RKO (cell line): ENCODE data around the gene PLVAP.
A peak's percentile ranks its signal among the peaks of the same experiment; 100 is the strongest.

Source experiments
- DNase-seq: peaks from one replicate; pipeline ENCODE4 v3.0.0-alpha.2; 2016; ENCODE audit warnings: low spot score

Gene PLVAP

DNA sequence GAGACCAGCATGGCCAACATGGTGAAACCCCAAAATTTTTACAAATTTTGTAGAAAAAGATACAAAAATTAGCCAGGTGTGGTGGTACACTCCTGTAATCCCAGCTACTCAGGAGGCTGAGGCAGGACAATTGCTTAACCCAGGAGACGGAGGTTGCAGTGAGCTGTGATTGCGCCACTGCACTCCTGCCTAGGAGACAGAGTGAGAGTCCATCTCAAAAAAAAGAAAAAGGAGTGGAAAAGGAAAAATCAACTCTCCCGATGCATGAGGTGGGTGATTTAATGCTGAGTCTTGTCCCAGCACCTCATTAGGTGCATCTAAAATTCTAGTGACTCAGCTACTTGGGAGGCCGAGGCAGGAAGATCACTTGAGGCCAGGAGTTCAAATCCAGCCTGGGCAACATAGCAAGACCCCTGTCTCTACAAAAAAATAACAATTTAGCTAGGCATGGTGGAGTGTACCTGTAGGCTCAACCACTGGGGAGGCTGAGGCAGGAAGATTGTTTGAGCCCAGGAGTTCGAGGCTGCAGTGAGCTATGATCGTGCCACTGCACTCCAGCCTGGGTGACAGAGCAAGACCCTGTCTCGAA is 20.0 kb downstream of the PLVAP start:
- DNase-seq = no peak

GRCh38 chr19:17353386-17353785 is 23.8 kb downstream of the PLVAP start:
- DNase-seq = no peak

DNA sequence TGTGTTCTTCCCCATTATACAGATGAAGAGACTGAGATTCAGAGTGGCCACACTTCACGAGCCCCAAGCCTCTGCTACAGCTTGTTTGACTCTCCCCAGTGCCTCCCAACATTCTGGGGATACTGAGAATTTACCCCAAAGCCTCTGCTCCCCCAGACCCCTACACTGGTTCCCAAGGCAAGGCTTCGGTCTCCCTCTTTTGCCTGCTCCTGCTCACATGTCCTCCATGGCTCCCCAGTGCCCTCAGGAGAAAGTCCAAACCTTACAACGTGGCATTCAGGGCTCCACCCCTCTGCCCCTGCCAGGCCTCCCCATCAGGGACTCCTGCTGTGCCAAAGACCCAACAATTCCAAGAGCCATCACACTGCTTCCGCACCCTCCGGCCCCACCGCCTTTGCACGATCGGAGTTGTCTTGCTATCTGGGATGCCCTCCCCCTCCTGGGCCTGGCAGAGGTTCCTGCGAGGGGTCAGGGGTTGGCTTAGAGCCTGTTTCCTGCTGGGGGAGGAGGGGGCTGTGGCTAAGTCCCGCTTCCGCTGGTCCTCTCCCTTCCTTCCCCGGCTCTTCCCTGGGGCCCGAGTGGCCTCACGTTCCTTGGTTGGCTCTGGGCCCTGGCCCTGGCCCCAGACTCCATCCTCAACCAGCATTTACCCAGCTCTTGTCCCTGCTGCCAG is 24.4 kb downstream of the PLVAP start:
- DNase-seq = no peak

DNA sequence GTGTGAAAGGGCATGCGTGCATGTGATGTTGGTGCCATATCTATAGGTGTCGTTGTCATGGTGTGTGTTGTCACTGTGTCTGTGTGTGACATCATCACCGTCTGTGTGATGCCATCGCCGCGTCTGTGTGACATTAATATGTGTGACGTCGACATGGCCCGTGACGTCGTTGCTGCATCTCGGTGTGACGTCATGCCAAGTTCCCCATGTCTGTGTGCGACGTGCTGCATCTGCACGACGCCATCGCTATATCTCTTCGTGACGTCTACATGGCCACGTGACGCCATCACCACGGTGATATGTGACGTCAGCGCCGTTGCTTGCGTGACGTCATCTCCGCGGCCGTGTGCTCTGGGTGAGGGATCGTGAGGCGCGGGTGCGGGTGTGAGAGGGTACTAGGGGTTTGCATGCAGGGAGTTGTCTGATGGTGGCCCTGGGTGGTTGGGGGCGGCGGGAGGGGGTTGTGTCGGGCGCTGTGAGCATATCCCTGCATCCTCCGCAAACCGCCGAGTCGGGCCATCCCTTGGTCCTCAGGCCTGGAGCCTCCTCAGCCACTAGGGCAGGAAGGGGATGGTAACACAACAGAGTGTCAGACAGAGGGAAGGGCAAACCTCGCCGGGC is 25.2 kb downstream of the PLVAP start:
- peak; percentile 38 for DNase-seq

DNA sequence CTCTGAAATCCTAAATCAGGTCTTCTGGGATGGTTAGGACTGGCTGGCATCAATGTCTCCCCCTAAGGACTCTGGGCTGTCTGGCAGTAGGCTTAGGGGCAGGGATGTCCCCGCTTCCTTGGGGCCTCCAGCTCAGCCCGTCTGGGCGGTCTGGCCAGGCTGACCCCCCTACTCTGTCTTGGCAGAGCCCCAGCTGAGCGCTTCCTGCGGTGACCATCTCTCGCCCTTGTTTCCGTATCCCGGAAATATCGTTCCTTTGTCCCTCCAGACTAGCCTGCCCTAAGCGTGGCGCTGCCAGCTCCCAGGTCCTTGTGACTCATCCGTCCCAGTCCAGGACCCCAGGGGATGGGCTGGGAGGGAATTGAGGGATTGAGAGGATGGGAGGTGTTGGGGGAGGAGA is 28.4 kb downstream of the PLVAP start:
- DNase-seq = no peak

DNA sequence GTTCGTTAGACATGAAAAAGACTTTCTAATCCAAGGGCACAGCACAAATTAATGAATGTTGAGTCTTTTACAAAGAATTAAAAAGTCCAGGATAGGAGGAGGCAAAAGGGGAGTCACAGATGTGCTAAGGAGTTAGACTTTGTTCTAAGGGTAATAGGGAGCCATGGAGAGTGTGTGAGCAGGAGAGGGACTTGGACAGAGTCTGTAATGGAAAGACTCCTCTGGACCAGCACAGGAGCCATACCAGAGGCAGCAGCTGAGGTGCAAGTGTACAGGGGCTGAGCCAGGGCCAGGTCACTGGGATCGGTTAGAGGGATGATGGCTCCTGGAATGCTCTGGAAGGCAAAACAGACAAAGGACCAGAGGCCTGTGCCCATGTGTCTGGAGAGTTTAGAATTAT is 29.3 kb downstream of the PLVAP start:
- no peak for DNase-seq

GRCh38 chr19:17347361-17347760 is 29.8 kb downstream of the PLVAP start:
- DNase-seq = no peak

DNA sequence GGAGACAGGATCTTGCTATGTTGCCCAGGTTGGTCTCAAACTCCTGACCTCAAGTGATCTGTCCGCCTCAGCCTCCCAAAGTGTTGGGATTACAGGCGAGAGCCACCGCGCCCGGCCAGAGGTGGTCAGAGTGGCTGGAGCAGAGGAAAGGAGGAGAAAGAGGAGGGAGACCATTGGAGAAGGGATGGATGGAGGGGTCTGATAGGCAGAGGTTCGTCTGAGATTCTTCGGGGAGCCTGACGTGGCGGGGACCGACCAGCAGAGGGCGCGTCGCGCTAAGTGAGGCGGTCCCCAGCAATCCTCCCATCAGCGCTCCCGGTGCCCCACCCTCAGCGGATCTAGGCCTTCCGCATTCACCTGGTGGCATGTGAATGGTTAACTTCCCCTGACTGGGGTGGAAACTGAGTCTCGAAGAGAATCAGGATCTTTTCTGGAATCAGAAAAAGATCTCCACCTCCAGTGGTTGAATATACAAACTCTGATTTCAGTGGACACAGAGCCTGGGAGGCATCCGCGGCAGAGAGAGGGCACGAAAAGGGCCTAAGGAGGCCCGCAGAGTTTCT is 31.0 kb downstream of the PLVAP start:
- peak; percentile 76 for DNase-seq

DNA sequence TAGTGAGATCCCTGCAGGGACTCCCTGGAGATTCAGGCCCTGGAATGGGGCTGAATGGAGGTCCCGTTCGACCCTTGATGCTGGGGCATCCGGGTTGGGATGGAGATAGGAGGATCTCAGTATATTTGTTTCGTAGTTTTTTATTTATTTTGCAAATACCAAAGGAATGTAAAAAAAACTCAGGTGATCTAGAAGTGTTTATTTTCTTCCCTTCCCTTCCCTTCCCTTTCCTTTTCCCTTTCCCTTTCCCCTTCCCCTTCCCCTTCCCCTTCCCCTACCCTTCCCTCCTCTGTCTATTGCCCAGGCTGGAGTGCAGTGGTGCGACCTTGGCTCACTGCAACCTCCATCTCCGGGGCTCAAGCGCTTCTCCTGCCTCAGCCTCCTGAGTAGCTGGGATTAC is 35.3 kb downstream of the PLVAP start:
- no peak for DNase-seq

- DNase-seq = no peak
Measured at GRCh38 chr19:17341386-17341785, 35.8 kb downstream of the PLVAP start.

DNA sequence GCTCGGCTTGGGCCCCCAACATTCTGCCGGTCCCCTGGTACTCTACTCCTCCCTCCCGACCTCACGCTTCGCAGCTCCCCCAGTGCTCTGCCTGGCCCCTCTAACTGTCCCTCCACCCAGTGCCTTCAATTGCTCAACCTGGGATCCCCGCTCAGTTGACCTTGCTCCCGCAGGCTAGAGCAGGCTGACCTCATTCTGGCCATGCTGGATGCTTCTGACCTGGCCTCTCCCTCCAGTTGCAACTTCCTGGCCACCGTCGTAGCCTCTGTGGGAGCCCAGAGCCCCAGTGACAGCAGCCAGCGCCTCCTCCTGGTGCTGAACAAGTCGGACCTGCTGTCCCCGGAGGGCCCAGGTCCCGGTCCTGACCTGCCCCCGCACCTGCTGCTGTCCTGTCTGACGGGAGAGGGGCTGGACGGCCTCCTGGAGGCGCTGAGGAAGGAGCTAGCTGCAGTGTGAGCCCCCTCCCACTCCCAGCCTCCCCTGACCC is 36.2 kb downstream of the PLVAP start:
- DNase-seq = no peak

DNA sequence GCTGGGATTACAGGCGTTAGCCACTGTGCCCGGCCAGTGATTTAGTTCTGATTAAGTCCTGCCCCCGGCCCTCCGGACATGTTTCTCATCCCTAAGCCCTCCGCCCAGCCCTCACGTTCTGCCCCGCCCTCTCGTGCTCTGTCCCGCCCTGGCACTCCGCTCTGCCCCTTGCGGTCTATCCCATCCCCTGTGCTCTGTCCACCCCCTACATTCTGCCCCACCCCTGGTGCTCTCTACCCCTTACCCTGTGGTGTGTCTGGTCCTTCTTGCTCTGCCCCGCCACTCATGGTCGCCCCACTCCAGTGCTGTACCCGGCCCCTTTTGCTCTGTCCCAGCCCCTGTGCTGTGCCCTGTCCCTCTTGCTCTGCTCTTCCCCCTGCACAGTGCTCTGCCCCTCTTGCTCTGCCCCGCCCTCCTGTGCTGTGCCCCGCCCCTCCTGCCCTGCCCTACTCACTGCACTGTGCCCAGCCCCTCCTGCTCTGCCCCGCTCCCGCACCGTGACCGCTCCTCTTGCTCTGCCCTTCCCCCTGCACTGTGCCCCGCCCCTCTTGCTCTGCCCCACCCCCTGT is 36.8 kb downstream of the PLVAP start:
- DNase-seq = peak; percentile 46

DNA sequence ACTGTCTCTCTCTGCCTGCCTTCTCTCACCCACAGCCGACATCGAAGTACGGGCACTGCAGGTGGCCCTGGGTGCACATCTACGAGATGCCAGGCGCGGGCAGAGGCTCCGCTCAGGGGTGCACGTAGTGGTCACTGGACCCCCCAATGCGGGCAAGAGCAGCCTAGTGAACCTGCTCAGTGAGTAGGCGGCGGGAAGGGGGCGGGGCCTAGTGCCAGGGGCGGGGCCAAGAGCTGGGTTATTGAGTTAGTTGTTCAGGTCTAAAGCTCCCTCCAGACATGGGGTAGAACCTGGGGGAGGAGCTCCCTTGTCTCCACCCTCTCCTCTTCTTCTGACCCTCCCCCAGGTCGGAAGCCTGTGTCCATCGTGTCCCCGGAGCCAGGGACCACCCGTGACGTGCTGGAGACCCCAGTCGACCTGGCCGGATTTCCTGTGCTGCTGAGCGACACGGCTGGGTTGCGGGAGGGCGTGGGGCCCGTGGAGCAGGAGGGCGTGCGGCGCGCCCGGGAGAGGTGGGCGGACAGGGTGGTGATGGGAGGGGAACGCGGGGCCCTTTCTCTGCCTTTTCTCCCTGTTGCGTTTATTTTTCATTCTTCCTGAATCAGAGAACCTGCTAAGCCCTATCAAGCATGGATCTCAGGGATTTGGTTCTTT is 37.9 kb downstream of the PLVAP start:
- peak; percentile 41 for DNase-seq

DNA sequence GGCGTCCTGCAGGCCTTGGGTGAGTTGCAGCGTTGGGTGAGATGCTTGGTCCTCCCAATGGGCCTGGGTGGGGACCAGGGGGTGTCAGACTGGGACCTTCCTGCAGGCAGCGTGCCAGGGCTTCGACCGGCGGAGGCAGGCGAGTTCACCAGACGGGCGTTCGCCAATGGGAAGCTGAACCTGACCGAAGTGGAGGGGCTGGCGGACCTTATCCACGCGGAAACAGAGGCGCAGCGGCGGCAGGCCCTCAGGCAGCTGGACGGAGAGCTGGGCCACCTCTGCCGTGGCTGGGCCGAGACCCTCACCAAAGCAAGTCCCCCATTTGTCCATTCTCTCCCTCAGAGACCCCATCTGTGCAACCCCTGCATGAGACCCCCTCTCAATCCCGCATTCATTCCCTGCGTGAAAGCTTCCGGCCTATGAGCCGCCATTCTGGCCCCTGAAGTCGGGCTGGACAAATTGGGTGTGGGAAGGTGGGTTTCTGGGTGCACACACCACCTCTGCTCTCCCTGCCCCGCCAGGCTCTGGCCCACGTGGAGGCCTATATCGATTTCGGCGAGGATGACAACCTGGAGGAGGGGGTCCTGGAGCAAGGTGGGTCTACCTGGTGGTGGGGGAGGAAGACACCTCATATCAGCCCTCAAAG is 38.6 kb downstream of the PLVAP start:
- DNase-seq = no peak

GRCh38 chr19:17337675-17338432 is 39.3 kb downstream of the PLVAP start:
- DNase-seq = peak; percentile 81

GRCh38 chr19:17336872-17337674 is 40.1 kb downstream of the PLVAP start, which contains the start of gene GTPBP3:
GTPBP3 (plus strand) TSS chr19:17337553; CDS start chr19:17337612, 59 bp downstream.
- peak; percentile 100 for DNase-seq

DNA sequence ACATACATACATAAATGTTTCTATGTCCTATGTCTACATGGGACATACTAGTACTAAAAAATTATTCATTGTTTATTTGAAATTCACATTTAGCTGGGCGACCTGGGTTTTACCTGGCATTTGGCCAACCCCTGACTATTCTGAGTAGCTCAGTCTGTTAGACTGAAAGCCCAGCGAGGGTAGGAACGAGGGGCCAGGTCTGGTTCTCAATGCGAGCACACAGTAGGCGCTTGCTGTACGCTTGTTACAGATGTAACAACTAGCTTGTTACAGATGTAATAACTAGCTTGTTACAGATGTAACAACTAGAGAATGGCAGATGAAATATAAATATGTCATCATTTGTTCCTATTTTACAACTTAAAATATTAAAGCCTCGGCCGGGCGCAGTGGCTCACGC is 41.6 kb downstream of the PLVAP start:
- no peak for DNase-seq

DNA sequence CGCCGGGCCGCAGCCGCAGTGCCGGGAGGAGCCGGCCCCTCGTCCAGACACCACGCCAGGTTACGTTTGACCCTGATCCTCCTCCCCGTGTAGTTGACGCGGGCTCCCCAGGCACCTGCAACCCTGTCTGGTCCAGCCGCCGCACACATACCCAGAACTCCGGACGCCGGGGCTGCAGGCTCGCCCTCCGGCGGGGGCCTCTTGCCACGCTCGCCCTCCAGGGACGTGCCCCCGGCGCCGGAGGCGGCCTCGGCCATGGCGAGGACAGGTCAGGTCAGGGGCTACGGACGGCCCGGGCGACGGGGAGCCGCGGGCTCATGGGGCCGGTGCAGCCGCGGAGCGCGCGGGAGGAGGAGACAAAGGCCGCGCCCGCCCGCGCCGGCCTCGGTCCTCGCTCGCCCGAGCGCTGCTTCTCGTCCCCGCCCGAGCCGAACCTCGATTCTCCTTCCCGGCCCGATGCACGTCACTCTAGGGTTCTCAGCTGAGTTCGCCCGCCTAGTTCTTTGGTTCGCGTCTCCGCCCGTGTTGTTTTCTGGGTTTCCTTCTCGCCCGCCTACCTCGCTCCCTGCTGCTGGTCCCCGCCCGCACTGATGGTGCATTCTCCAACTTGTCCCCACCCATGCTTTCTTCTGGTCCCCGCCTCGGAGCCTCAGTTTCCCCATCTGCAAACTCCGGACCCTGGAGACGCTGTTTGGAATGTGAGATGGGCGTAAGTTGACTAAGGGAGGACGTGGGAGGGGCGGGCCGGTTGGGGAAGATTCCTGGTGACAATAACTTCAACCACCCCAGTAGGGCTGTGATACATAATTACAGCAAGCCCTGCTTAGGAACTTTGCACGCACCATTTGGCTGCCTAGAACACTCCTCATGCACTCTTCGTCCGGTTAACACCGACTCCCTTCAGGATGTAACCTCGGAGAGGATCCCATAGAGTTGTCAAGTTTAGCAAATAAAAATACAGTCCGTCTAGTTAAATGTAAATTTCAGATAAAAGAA is 42.4 kb downstream of the PLVAP start, which contains the start of gene ANO8:
ANO8 (minus strand) TSS at position 442 of the 996 bp plus-strand sequence; CDS start at position 257, 185 bp downstream.
- peak; percentile 97 for DNase-seq
